Astrocyte of the cerebellum (primary cell): ENCODE measurements around the gene NADK2.

ENCODE experiments used
- DNase-seq: peaks from one replicate; pipeline ENCODE4 v3.0.0-alpha.2; 2011; ENCODE audit warnings: low read depth
- H3K4me3 ChIP-seq: 2 replicates; pipeline ENCODE4 v1.5.1; 2011; ENCODE audit warnings: mild to moderate bottlenecking, low read depth, low read length, moderate library complexity
- in situ Hi-C: cut with HindIII; loops from 2 replicates; pipeline ENCODE4 v1.10.0; 2017; ENCODE audit warnings: low sequenced_read_pairs
- TF ChIP-seq, protein P1 (sequence below): IDR thresholded peaks from 2 replicates; pipeline ENCODE4 v1.5.1; 2012; ENCODE audit warnings: low read length, low read depth, moderate library complexity, mild to moderate bottlenecking; ENCODE audit errors: missing control alignments

NADK2 gene

GRCh38 chr5:36145311-36145710 is 96.4 kb downstream of the NADK2 start:
- in situ Hi-C loops, result no loop called here
- no peak for DNase-seq
- TF ChIP-seq, protein P1, sequence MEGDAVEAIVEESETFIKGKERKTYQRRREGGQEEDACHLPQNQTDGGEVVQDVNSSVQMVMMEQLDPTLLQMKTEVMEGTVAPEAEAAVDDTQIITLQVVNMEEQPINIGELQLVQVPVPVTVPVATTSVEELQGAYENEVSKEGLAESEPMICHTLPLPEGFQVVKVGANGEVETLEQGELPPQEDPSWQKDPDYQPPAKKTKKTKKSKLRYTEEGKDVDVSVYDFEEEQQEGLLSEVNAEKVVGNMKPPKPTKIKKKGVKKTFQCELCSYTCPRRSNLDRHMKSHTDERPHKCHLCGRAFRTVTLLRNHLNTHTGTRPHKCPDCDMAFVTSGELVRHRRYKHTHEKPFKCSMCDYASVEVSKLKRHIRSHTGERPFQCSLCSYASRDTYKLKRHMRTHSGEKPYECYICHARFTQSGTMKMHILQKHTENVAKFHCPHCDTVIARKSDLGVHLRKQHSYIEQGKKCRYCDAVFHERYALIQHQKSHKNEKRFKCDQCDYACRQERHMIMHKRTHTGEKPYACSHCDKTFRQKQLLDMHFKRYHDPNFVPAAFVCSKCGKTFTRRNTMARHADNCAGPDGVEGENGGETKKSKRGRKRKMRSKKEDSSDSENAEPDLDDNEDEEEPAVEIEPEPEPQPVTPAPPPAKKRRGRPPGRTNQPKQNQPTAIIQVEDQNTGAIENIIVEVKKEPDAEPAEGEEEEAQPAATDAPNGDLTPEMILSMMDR, result no peak
- no peak overlapping the region for H3K4me3 ChIP-seq
